Large intestine (tissue), 3 donors: ENCODE results near the gene GSAP. TPM values are rescaled to one million over a fixed set of nuclear protein-coding genes. Genes with fewer than 3 reads are reported as not detected.

ENCODE experiments used
- DNase-seq, 2 donors: peaks; one replicate each; pipeline versions ENCODE4 v3.0.0 to v3.0.0-alpha.2; 2013
- H3K27ac ChIP-seq: one replicate; pipeline ENCODE4 v1.5.1; 2013; ENCODE audit warnings: low read length
- H3K27me3 ChIP-seq: 2 replicates; pipeline ENCODE4 v1.6.1; 2013; ENCODE audit warnings: low read length; ENCODE audit not compliant: control insufficient read depth, insufficient read depth
- H3K36me3 ChIP-seq: 2 replicates; pipeline ENCODE4 v1.6.1; 2013; ENCODE audit warnings: low read length; ENCODE audit not compliant: control insufficient read depth, insufficient read depth
- H3K4me1 ChIP-seq: one replicate; pipeline ENCODE4 v1.6.1; 2013; ENCODE audit warnings: low read length; ENCODE audit not compliant: control insufficient read depth, insufficient read depth
- H3K4me3 ChIP-seq: one replicate; pipeline ENCODE4 v1.5.1; 2013; ENCODE audit warnings: low read length
- H3K9me3 ChIP-seq: one replicate; pipeline ENCODE4 v1.6.1; 2013; ENCODE audit warnings: mild to moderate bottlenecking, low read depth, low read length, moderate library complexity; ENCODE audit not compliant: control insufficient read depth
- WGBS: methylation state at CpG from one replicate; pipeline ENCODE4 v1.1.5; 2013; ENCODE audit warnings: low lambda C conversion rate; ENCODE audit not compliant: insufficient coverage; 5-methylcytosine and 5-hydroxymethylcytosine counted together
- polyA plus RNA-seq: library from polyadenylated mRNA; unstranded; fragments of 120-200 nt; gene quantifications from one replicate; pipeline ENCODE4 v1.2.1, GENCODE V29; 2013

The GSAP gene
- polyA plus RNA-seq, 1 donor, result 13.6 TPM

GRCh38 chr7:77425101-77426051 lies 9.2 kb upstream of the GSAP start:
- no peak for DNase-seq
- no peaks in the 10 kb centered on the region for H3K9me3 ChIP-seq
- no peaks in the 10 kb centered on the region for H3K27me3 ChIP-seq
- H3K4me1 ChIP-seq, result peaks cover 2% of the 10 kb centered on the region
- no peaks in the 10 kb centered on the region for H3K36me3 ChIP-seq
- no peak overlapping the region for H3K27ac ChIP-seq
- WGBS, result 51% methylated on average over 5 of the region's 10 CpGs
- no peak overlapping the region for H3K4me3 ChIP-seq

- H3K4me1 ChIP-seq, result peaks cover 2% of the 10 kb centered on the region
- H3K27ac ChIP-seq, result no peak overlapping the region
- H3K4me3 ChIP-seq, result no peak overlapping the region
- no peaks in the 10 kb centered on the region for H3K9me3 ChIP-seq
- no peaks in the 10 kb centered on the region for H3K27me3 ChIP-seq
- H3K36me3 ChIP-seq, result no peaks in the 10 kb centered on the region
- DNase-seq, result no peak
Observed at GRCh38 chr7:77422500-77422899, 6.4 kb upstream of the GSAP start.

- H3K4me1 ChIP-seq, result peaks cover 5% of the 10 kb centered on the region
- no peak overlapping the region for H3K27ac ChIP-seq
- no peaks in the 10 kb centered on the region for H3K9me3 ChIP-seq
- DNase-seq, result no peak
- no peaks in the 10 kb centered on the region for H3K36me3 ChIP-seq
- H3K27me3 ChIP-seq, result no peaks in the 10 kb centered on the region
- no peak overlapping the region for H3K4me3 ChIP-seq
- WGBS, result 90% methylated on average over 3 of the region's 4 CpGs
Observed at GRCh38 chr7:77420986-77421672, 5.0 kb upstream of the GSAP start.

GRCh38 chr7:77420438-77420837 lies 4.3 kb upstream of the GSAP start:
- Histone ChIP-seq H3K27ac (no peak overlapping the region), H3K4me3 (no peak overlapping the region), H3K4me1 (peaks cover 5% of the 10 kb centered on the region), H3K36me3 (no peaks in the 10 kb centered on the region), H3K27me3 (peaks cover 2% of the 10 kb centered on the region), H3K9me3 (no peaks in the 10 kb centered on the region)
- no peak for DNase-seq
- 80% methylated on average over 1 of the region's 5 CpGs for WGBS

GRCh38 chr7:77419102-77419501 lies 3.0 kb upstream of the GSAP start:
- WGBS, result 80% methylated on average over 1 of the region's 4 CpGs
- Histone ChIP-seq H3K4me1 (peaks cover 5% of the 10 kb centered on the region), H3K27me3 (peaks cover 2% of the 10 kb centered on the region), H3K36me3 (no peaks in the 10 kb centered on the region), H3K4me3 (no peak overlapping the region), H3K27ac (no peak overlapping the region), H3K9me3 (no peaks in the 10 kb centered on the region)
- DNase-seq, result no peak

GRCh38 chr7:77417801-77418200 lies 1.7 kb upstream of the GSAP start:
- Histone ChIP-seq H3K4me3 (no peak overlapping the region), H3K9me3 (no peaks in the 10 kb centered on the region), H3K4me1 (peaks cover 5% of the 10 kb centered on the region), H3K27me3 (peaks cover 2% of the 10 kb centered on the region), H3K36me3 (no peaks in the 10 kb centered on the region), H3K27ac (no peak overlapping the region)
- 100% methylated on average over 1 of the region's 4 CpGs for WGBS
- DNase-seq, result no peak

- no CpG with 5 or more reads among the region's 20 CpGs for WGBS
- H3K4me1 ChIP-seq, result peaks cover 5% of the 10 kb centered on the region
- H3K36me3 ChIP-seq, result no peaks in the 10 kb centered on the region
- no peaks in the 10 kb centered on the region for H3K9me3 ChIP-seq
- DNase-seq, result no peak
- H3K27me3 ChIP-seq, result peaks cover 2% of the 10 kb centered on the region
- peak overlapping the region; percentile 7 for H3K27ac ChIP-seq
- H3K4me3 ChIP-seq, result peak overlapping the region; percentile 65
Observed at GRCh38 chr7:77416621-77417371, 647 bp upstream of the GSAP start.

- Histone ChIP-seq H3K4me1 (peaks cover 5% of the 10 kb centered on the region), H3K9me3 (no peaks in the 10 kb centered on the region), H3K27ac (no peak overlapping the region), H3K27me3 (peaks cover 2% of the 10 kb centered on the region), H3K4me3 (peak overlapping the region; percentile 65), H3K36me3 (no peaks in the 10 kb centered on the region)
- peak; percentile 25 to 59 for DNase-seq
- no CpG with 5 or more reads among the region's 25 CpGs for WGBS
Observed at GRCh38 chr7:77415476-77415822, 700 bp downstream of the GSAP start.

- no peaks in the 10 kb centered on the region for H3K36me3 ChIP-seq
- H3K27ac ChIP-seq, result no peak overlapping the region
- H3K4me1 ChIP-seq, result peaks cover 5% of the 10 kb centered on the region
- no peaks in the 10 kb centered on the region for H3K9me3 ChIP-seq
- no peak overlapping the region for H3K4me3 ChIP-seq
- peaks cover 2% of the 10 kb centered on the region for H3K27me3 ChIP-seq
- no peak for DNase-seq
Observed at GRCh38 chr7:77413861-77414424, 2.2 kb downstream of the GSAP start.

GRCh38 chr7:77413128-77413527 lies 3.0 kb downstream of the GSAP start:
- Histone ChIP-seq H3K27ac (no peak overlapping the region), H3K4me1 (peaks cover 5% of the 10 kb centered on the region), H3K27me3 (peaks cover 2% of the 10 kb centered on the region), H3K9me3 (no peaks in the 10 kb centered on the region), H3K4me3 (no peak overlapping the region), H3K36me3 (no peaks in the 10 kb centered on the region)
- DNase-seq, result no peak
- no CpG with 5 or more reads among the region's 4 CpGs for WGBS
